ENCODE measurements around the gene FAH.
A peak's percentile ranks its signal among the peaks of the same experiment; 100 is the strongest.

FAH gene

DNA sequence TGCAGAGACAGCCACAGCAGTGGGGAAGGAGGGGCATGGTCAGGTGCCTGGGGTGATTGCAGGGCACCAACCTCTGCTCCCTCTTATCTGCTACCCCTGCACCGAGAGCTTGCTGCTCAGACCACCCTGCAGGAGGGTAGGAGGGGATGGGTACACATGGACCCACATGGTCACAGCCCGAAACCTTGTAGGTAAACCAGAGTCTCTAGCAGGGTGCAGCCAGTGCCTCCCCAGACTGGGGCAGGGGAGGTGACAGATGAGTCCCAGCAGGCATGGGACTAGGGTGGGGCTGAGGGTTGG, 49.2 kb downstream of the FAH start:
- no peak for DNase-seq

DNA sequence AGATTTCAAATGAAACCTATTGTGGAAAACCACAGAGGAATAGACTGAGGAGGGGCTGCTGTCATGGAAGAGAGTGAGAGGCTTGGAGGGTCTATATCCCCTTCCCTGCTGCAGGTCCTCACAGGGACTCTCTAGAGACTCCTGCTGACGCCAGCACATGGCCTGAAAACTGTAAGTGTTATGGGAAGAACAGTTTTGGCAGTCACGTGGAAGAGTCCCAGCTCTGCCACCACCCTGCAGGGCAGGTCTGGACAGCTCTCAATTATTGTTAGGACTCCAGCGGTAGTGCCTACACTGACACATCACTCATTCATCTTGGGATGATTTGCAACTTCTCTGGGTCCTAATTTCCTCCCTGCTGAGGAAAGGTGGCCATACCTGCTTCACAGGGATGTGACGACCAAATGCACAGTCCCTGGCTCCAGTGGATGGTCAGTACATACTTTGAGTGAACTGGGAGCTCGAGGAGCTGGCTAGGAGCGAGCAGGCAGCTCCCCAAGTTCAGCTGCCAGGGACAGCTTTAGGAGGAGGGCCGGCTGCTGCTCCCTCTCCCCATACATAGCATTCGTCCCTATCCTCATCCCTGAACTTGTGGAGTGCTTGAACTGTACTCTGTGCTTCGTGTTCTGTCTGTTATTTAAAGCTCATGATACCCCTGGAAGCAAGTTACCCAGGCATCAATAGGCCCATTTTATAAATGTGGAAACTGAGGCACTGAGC, 50.0 kb downstream of the FAH start:
- DNase-seq: no peak

DNA sequence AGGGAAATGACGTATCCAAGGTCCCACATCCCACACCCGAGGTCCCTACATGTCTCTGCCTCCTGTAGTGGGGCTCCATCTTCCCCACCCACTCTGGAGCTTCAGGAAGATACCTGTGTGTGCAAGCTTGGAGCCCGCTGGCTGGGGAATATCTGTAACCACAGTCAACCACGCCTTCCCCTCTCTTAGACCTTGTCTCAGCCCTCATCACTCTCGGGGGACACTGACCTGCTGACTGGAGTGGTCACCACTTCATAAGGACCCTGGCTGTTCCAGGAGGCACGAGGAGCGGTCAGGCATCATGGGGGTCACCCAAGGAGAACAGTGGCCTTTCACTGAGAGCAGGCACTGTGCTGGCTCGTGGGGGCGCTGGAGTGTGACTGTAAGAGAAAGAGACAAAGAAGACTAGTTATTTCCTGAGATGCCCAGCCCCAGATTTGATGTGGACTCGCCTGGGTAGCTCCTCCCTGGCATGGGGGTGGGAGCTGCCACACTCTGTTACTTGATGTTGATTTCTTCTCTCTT, 50.6 kb downstream of the FAH start:
- DNase-seq: no peak

DNA sequence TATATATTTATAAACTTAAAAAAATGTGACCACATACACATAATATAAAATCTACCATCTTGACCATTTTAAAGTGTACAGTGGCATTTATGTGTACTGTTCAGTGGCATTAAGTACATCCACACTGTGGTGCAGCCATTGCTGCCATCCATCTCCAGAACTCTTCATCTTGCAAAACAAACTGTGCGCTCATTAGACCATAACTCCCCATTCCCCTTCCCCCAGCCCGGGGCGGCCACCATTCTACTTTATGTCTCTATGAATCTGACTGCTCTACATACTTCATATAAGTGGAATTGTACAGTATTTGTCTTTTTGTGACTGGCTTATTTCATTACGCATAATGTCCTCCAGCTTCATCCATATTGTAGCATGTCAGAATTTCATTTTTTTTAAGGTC, 51.4 kb downstream of the FAH start:
- peak; percentile 5 for DNase-seq

DNA sequence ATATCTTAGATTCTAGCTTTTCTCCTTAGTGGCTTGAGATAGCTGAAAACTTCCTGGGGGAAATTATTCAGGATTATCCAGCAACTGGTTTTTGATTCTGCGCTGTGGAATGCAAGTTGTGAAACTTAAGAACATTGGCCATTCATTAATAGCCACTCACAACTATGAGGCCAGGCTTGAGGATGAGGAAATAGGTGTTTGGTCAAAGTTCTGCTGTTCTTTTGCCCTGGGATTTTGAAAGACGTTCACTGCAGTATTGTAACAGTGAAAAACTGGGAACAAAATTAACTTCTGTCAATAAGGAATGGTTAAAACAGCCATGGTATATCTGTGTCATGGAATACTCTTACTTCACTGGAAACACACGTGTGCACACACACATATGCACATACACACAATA, 55.1 kb downstream of the FAH start:
- no peak for DNase-seq

DNA sequence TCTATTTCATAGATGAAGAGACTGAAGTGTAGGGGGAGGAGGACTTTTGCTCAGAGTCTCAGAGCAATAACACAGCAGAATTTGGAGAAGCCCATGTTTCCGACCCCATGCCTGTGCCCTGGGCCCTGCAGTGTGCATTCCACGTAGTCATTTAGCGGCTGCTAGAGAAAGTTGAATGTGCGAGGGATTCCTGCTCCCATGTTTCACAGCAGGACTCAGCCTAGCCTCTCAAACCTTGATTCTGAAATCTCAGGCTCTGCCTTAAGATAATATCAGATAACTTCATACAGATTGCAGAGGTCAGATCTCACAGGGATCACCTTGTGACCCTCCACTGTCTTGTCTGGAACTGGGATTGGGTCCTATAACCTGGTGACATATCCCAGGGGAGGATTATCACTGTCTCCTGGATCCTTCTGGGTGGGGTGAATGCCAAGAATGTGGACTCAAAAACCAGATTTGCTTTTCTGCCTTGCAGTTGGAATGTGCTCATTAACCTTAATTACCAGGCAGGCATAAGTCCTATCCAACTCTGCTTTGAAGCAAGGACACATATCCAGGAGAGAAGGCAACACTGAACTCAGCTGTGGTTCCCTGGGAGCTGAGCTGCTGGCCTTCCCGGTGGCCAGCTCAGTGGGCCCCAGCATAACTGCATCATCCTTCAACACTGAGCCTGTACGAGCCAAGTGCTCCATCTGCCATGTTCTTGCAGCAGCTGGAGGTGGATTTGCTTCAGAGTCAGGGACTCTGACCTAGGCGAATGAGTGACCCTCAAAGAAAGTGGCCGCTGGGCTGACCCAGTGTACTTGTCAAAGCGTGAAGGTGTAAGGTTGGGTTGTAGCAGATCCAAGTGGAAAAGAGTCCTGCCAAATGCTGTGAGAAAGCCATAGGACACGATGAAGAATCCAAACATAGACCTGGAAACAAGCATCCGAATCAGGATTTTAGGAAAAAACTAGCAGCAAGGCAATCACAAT, 56.2 kb downstream of the FAH start:
- no peak for DNase-seq

DNA sequence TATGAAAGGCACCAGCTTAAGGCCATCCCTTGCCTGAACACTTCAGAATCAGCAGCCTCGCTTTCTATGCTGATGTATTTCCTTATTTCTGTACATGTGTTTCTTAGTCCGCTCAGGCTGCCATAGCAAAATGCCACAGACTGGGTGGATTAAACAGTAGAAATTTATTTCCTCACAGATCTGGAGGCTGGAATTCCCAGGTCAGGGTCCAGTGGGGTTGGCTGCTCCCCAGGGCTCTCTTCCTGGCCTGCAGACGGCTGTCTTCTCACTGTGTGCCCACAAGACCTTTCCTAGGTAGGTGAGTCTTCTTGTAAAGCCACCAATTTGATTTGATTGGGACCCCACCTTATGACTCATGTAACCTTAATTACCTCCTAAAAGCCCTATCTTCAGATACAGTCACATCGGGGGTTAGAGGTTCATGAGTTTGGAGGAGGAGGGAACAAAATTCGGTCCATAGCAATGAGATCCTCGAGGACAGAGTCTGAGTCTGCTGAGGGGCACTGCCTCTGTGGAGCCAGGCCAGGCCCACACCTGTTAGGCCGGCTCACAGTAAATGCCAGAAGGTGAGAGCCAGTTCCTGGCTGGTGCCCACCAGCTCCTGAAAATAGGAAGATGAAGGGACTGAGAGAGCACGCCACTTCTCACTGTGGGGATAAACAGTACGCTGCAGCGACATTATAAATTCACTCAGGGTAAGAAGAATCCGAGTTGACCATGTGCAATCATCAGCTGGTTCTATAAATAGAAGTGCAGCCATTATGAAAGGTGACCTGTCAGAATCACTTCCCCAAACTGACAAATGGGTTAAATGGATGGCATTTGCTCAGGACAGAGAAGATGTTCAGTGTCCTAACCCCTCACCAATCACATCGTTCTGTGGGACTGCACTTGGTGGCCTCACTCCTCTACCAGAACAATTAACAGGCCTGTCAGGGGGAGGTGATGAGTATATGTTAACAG, 58.1 kb downstream of the FAH start:
- no peak for DNase-seq

DNA sequence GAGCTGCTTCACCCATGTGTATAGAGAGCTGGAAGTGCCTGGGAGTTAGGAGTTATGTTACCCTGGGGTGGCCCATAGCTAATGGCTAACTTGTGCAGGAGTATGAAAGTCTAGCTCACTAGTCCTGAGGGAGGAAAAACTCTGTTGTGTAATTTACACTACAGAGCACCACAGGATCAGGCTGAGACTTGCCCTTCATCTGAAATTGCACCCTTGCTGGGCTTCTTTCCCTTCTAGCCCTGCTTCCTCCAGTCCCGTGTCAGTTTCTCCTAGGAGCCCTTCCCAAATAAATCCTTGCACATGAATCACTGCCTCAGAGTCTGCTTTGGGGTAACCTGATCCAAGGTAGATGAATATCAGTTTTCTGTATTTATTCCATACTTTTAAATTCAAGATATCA, 59.2 kb downstream of the FAH start:
- DNase-seq: no peak

DNA sequence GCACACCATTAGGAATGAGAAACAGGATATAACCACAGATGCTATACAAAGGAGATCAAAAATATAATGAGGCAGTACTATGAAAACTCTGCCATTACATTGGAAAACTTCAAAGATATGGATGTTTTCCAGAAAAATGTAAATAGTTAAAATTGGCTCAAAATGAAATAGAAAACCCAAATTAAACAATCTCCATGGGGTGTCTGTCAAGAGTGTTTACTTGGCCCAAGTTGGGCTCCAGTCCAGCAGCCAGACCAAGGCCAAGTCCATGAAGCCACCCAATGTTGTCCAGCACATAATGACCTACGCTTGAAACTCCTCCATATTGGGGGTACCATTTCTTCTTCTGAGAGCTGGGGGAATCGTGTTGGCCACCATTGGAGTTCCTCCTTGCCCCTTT, 62.1 kb downstream of the FAH start:
- DNase-seq: no peak

DNA sequence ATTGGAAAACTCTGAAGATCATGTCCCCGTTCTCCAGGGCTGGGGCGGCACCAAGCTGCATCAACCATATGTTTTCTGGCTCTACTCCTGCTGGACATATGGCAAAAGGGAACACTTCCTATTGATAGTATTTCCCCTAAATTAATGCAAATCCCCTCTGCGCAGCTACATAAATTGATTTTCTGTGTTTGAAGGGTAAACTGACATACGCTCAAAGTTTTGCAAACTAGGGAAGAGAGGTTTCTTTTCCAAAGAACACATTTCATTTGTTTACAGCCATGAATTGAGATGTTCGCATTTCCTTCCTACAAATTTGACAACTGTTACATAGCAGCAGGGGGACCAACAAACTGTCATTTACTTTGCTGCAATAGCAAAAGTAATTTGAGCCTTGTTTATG, 63.3 kb downstream of the FAH start:
- no peak for DNase-seq

DNA sequence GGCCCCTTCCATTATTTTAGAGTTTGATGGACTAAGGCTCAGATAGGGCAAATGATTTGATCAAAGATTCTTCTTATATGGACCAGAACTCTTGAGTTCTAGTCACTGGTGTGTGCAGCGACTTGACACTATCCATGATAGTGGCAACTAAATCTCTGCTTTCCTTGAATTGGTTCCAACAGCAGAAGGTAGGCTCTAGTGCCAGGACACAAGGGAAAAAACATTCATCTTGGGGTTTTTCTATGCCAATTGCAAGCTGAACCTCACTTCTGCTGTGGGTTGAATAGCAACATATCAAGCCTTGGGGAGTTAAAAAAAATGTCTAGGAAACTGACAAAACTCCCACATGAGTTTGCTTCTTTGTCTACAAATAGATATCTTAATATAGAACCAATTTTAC, 64.1 kb downstream of the FAH start:
- no peak for DNase-seq

DNA sequence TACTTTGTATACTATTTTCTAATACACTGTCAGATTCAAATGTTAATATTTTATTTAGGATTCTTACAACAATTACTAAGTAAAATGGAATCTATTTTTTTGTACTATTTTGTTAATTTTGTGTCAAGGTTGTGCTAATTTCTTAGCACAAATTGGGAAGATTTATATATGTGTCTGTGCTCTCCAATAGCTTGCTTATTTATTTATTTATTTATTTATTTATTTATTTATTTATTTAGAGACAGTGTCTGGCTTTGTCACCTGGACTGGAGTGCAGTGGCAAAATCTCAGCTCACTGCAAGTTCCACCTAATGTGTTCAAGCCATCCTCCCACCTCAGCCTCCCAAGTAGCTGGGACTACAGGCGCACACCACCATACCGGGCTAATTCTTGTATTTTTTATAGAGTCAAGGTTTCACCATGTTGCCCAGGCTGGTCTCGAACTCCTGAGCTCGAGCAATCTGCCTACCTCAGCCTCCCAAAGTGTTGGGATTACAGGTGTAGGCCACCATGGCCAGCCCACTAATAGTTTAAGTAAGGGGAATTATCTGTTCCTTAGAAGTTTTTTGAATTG, 64.6 kb downstream of the FAH start:
- DNase-seq: no peak

DNA sequence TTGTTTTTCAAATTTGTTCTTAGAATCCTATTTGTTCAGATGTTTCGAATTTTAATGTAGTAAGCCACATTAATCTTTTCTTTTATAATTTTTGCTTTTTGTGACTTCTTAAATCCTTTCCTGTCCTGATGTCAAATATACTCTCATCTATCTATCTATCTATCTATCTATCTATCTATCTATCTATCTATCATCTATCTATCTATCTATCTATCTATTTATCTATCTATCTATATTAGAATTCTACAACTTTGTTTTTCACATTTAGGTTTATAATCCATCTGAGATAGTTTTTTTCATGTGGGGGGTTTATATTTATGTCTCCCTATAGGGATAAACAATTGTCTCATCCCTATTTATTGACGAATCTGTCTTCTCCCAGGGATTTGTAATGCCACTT, 67.2 kb downstream of the FAH start:
- no peak for DNase-seq

DNA sequence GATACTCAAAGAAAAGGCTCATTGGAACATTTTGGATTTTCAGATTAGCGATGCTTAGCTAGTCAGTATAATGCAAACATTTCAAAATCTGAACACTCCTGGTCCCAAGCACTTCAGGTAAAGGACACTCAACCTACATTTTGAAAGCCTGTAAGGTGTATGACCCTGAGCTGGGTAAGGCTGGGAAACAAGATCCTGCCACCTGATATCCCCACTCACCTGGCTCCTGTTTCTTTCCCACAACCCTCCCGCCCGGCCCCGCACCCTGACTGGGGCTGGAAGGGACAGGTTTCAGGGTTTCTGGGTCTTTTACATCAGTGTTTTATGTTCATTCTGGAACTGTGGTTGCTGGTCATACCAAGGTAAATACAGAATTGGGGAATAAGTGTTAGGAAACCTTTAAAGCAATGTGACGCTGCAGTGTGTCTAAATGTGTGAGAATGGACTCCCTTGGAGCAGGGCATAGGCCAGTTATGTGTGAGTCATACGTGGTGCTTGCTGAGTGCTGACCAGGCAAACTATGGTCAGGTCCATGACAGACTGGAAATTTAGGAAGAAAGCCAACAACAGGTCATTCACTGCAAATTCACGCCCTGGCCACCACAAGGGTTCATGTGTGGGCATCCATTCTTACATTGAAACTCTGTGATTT, 76.3 kb downstream of the FAH start:
- DNase-seq: no peak

DNA sequence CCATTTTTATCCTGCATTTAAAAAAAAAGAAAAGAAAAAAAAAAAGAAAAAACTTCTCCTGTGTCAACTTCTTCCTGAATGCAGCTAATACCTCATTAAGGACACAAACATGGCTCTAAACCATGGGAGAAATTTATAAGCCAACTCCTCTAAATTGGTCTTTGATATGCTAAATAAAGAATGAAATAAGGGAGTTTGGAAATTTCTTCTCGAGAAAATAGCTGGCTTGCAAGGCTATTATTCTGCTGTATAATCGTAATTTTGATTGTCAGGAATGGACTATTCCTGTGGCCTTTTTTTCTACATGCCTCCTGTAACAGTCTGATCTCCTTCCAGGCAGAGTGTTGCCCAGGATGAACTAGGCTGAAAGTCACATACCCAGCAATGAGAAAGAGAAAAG, 78.6 kb downstream of the FAH start:
- DNase-seq: no peak

DNA sequence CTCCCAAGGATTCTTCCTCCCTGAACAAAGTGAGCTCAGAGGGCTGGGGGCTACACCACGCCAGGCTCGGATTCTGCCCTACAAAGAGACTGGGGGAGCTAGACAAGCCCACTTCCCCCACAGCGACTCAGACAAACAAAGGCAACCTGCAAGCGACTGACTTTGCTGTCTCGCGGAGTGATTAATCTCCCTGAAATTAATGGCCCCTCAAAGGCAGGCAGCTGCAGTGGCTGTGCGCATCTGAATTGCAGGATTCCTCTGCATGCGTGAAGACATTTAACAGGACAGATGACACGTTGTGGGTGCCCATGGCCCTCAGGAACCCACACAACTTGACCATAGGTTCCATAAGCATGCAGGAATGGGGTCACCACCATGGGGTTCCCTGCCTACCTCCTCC, 80.8 kb downstream of the FAH start:
- DNase-seq: no peak

DNA sequence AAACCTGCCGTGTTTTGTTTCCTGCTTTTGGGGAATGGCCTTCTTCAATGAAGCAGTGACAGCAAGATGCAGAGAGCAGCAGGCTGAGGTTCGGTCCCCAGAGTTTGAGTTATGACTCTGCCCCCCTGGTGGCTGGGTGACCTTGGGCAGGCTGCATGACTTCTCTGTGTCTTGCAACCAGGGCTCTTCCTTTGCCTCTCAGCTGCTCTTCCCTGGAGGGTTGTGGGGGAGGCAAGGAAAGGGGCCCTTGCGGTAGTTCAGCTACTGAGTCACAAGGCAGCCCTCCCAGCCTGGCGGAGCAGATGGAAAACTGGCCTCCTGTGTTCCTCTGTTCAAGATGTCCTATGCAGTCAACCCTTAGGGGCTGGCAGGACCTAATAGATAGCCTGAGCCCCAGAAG, 82.1 kb downstream of the FAH start:
- DNase-seq: no peak

All from NCI-H510A treated with DMSO at 0.1 percent for 48 hours (cell line).